HG02623 (cell line): ENCODE results near the gene FBXO44.

ENCODE experiments used
- ATAC-seq: cut with Tn5 transposase; IDR thresholded peaks from one replicate; pipeline ENCODE4 v1.9.1; 2021; ENCODE audit warnings: moderate library complexity; ENCODE audit not compliant: unreplicated experiment

The FBXO44 gene

GRCh38 chr1:11685210-11685752 lies 30.6 kb downstream of the FBXO44 start:
- no peak for ATAC-seq

DNA sequence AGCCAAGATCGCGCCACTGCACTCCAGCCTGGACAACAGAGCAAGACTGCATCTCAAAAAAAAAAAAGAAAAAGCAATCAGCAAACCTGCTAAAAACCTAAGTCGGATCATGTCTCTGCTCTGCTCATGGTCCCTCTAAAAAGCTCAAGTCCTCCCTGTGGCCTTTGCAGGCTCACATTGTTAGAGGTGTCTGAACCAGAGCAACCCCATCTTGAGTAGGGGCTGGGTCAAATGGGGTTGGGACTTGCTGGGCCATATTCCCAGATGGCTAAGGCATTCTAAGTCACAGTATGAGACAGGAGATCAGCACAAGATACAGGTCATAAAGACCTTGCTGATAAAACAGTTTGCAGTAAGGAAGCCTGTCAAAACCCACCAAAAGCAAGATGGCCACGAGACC lies 33.8 kb downstream of the FBXO44 start:
- ATAC-seq: no peak

DNA sequence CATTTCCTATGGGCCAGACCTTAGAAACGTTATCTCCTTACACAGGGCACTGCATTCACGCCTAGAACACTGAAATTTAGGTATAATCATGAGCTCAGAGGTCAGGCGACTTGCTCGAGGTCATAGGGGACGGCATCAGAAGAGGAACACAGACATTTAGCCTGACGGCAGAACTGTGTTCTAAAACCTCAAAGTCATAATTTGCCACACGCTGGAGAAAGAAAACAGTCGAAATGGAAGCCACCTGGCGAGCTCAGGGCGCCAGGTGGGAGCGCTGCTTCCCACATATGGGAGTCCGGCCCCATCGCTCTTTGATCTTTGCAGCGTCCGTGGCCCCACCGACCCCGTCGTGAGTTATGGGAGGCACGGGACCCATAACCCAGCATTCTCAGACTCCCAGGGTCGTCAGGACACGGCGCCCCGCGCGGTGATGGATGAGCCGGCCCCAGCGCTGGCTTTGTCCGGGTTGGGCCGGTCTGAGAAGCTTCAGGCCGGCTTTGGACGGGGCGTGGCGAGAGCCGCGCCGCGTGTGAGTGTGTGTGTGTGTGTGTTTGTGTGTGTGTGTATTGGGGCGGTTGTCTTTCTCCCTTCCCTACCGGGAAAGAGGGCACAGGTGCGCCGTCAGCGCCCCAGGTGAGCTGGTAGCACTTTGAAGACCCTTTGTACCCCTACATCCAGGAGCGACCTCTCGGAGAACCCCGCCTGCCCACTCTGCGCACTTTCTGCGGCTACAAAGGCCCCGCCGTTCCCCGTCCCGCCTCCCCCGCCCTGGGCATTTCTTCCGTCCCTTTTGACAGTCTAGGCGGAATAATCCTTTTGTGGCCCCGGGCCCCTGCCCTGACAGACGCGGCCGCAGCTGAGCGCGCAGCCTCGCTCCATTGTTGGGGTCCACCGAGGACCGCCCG lies 36.0 kb downstream of the FBXO44 start:
- ATAC-seq: no peak

GRCh38 chr1:11691302-11691914 lies 36.7 kb downstream of the FBXO44 start, which contains the start of gene DRAXIN:
Gene DRAXIN, plus strand, starts transcription at chr1:11691710. Its CDS starts 14,549 bp downstream, at chr1:11706259.
- no peak for ATAC-seq

DNA sequence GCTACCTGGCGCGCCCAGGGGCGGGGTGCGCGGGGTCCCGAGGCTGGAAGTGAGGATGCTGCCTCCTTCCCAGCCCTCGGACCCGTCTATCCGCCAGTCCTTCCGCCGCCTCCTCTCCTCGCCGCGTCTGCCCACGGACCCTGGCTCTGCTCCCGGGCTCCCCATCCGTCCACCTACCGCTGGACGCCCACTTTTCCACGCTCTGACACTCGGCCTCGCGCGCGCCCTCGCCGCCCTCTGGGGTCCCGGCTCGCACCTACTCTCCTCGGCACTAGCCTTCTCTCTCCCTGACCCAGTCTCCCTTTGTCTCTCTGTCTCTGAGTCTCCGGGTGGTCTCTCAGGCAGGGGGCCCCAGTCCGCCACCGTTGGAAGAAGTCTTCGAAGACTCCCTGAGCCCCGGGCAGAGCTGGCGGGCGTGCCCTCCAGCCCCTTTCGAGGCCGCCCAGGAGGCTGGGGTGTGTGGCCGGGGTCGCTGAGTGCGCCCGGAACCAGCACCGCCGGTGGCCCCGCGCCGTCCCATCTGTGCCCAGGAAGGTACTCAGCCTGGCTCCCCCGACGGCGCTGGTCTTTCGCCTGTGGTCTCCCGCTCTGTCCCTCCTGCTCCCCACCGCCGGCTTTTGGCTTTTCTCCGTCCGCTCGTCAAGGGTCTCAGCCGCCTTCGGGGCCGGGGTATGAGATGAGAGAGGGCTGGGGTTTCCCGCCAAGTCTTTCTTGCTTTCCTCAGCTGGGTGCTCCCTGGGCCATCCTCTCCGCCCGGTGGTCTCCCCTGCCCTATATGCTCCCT lies 37.4 kb downstream of the FBXO44 start:
- no peak for ATAC-seq

- ATAC-seq: no peak
These were observed 38.4 kb downstream of the FBXO44 start for GRCh38 chr1:11693024-11693590.

- ATAC-seq: no peak
These were observed 39.2 kb downstream of the FBXO44 start for GRCh38 chr1:11693917-11694316.

DNA sequence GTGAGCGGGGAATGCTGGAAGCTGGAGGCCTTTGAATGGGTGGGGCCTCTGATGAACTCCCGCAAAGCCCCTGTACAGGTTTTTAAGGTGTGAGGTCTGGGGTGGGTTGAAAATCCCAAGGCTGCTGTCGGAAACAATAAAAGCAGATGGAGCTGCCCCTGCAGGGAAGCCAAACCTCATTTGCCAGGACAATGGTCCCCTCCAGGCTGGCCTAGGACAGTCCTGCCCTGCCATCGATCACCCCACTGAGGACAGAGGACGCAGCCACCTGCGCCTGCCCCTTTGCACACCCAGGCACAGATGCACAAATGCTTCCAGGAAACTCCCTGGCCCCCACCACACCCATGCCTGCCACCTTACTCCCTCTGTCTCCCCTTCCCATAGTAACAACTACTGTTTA lies 41.2 kb downstream of the FBXO44 start:
- ATAC-seq: no peak

GRCh38 chr1:11697188-11697892 lies 42.7 kb downstream of the FBXO44 start:
- ATAC-seq: no peak

GRCh38 chr1:11697893-11698210 lies 43.2 kb downstream of the FBXO44 start:
- no peak for ATAC-seq

GRCh38 chr1:11700601-11701467 lies 46.2 kb downstream of the FBXO44 start:
- no peak for ATAC-seq

GRCh38 chr1:11701551-11701961 lies 46.9 kb downstream of the FBXO44 start:
- no peak for ATAC-seq

DNA sequence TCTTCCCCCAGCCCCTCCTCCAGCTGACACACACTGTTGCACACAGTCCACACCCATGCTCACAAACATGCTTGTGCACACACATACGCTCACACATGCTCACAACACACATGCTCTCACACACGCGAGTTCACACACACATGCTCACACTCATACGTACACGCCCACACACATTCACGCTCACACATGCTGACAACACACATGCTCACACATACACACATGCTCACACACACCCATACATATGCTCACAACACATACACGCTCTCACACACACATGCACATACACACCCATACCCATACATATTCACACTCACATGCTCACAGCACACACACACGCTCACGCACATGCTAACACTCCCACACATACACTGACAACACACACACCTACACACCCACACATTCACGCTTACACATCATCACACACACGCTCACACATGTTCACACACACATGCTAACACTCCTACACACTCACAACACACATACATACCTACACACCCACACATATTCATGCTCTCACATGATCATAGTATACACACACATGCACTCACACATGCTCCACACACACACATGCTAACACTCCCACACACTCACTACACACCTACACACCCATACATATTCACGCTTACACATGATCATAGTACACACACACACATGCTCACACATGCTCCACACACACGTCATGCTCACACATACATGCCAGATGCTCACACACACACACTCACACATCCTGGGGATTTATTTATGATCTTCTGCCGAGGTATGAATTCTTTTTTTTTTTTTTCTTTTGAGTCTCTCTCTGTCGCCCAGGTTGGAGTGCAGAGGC lies 47.5 kb downstream of the FBXO44 start:
- ATAC-seq: no peak

- ATAC-seq: no peak
These were observed 48.9 kb downstream of the FBXO44 start for GRCh38 chr1:11703357-11704193.

DNA sequence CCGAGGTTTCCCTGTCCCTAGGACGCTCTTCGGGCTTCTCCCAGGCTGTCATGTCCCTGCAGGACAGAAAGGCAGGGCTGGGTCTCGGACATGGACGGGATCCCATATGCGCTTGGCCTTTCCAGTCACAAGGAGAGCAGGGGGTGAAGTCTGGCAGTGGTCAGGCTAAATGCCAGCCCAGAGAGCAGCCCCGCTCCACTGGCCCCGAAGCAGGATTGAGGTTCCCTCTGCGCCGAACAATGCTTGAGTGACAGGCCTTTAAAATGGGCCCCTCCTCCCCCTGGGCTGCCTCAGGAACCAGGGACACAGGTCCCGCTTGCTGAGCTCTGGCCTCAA lies 49.5 kb downstream of the FBXO44 start:
- ATAC-seq: no peak

GRCh38 chr1:11704691-11705475 lies 50.2 kb downstream of the FBXO44 start:
- no peak for ATAC-seq

GRCh38 chr1:11705596-11705995 lies 50.9 kb downstream of the FBXO44 start:
- no peak for ATAC-seq
